ENCODE measurements around the gene USP13. TPM values are rescaled to one million over a fixed set of nuclear protein-coding genes. Genes with fewer than 3 reads are reported as not detected.
A peak's percentile ranks its signal among the peaks of the same experiment; 100 is the strongest.
"Not testable (repeated sequence)": the region's sequence is repeated elsewhere in the genome, so short reads cannot be mapped to it uniquely, and the experiment has no call there.

The USP13 gene
- total RNA-seq, 1 donor from 2014 or later, result 13.9 TPM

DNA sequence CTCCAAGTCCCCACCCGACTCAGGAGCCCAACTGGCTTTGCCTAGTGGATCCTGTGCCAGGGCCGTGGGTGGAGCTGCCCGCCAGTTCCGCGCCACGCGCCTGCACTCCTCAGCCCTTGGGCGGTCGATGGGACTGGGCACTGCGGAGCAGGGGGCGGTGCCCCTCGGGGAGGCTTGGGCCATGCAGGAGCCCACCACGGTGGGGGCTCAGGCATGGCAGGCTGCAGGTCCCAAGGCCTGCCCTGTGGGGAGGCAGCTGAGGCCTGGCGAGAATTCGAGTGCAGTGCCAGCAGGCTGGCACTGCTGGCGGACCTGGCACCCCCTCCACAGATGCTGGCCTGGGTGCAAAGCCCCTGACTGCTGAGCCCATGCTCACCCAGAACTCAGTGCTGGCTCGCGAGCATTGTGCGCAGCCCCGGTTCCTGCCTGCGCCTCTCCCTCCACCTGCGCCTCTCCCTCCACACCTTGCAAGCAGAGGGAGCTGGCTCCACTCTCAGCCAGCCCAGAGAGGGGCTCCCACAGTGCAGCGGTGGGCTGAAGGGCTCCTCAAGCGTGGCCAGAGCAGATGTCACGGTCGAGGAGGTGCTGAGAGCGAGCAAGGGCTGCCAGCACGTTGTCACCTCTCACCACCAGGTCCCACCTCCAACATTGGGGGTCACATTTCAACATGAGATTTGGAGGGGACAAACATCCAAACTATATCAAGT lies 122.7 kb downstream of the USP13 start:
- Histone ChIP-seq H3K4me1 (no peaks in the 10 kb centered on the region), H3K27me3 (ENCODE audit: low read depth) (no peaks in the 10 kb centered on the region), H3K4me3 (no peak overlapping the region), H3K36me3 (no peaks in the 10 kb centered on the region), H3K9me3 (no peaks in the 10 kb centered on the region), H3K27ac (no peak overlapping the region)
- intact Hi-C loops (cut with DNase I), result no loop called here
- peak in 1 of 2 donors; percentile 27 for ATAC-seq
- DNase-seq, result no peak
- TF ChIP-seq, protein P1, sequence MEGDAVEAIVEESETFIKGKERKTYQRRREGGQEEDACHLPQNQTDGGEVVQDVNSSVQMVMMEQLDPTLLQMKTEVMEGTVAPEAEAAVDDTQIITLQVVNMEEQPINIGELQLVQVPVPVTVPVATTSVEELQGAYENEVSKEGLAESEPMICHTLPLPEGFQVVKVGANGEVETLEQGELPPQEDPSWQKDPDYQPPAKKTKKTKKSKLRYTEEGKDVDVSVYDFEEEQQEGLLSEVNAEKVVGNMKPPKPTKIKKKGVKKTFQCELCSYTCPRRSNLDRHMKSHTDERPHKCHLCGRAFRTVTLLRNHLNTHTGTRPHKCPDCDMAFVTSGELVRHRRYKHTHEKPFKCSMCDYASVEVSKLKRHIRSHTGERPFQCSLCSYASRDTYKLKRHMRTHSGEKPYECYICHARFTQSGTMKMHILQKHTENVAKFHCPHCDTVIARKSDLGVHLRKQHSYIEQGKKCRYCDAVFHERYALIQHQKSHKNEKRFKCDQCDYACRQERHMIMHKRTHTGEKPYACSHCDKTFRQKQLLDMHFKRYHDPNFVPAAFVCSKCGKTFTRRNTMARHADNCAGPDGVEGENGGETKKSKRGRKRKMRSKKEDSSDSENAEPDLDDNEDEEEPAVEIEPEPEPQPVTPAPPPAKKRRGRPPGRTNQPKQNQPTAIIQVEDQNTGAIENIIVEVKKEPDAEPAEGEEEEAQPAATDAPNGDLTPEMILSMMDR (IDR thresholded peaks at IDR 0.05), result no peak

DNA sequence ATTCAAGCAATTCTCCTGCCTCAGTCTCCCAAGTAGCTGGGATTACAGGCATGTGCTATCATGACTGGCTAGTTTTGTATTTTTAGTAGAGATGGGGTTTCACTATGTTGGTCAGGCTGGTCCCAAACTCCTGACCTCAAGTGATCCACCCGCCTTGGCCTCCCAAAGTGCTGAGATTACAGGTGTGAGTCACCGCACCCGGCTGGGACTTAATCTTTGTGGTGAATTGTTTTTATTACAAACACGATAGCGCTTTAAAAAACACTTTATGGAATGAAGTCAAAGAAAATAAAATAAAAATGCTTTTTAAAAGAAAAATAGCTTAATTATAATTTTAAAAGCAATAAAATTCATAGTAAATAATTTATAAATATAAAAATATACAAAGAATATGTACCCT lies 130.0 kb downstream of the USP13 start:
- H3K4me1 ChIP-seq; DNase-seq; ATAC-seq; H3K27ac ChIP-seq; H3K4me3 ChIP-seq; H3K9me3 ChIP-seq; H3K27me3 ChIP-seq (ENCODE audit: low read depth); intact Hi-C loops (cut with DNase I): not testable (repeated sequence)
- peaks cover 24% of the 10 kb centered on the region for H3K36me3 ChIP-seq

GRCh38 chr3:179788996-179789395 lies 136.2 kb downstream of the USP13 start:
- no peak for ATAC-seq
- H3K36me3 ChIP-seq, result peaks cover 5% of the 10 kb centered on the region
- TF ChIP-seq, protein P1 (IDR thresholded peaks at IDR 0.05), result no peak

GRCh38 chr3:179791793-179792192 lies 139.0 kb downstream of the USP13 start:
- H3K27me3 ChIP-seq (ENCODE audit: low read depth), result no peaks in the 10 kb centered on the region
- no peak overlapping the region for H3K4me3 ChIP-seq
- intact Hi-C loops (cut with DNase I), result no loop called here
- H3K36me3 ChIP-seq, result no peaks in the 10 kb centered on the region
- TF ChIP-seq, protein P1 (IDR thresholded peaks at IDR 0.05), result no peak
- ATAC-seq (no peak), DNase-seq (no peak)
- no peaks in the 10 kb centered on the region for H3K9me3 ChIP-seq
- no peak overlapping the region for H3K27ac ChIP-seq
- H3K4me1 ChIP-seq, result no peaks in the 10 kb centered on the region

More at GRCh38 chr3:179788996-179789395, 136.2 kb downstream of the USP13 start:
- no peak for DNase-seq
- Histone ChIP-seq H3K9me3 (no peaks in the 10 kb centered on the region), H3K4me1 (no peaks in the 10 kb centered on the region), H3K27ac (no peak overlapping the region), H3K27me3 (ENCODE audit: low read depth) (no peaks in the 10 kb centered on the region), H3K4me3 (no peak overlapping the region)
- intact Hi-C loops (cut with DNase I), result no loop called here

- Histone ChIP-seq H3K36me3 (no peaks in the 10 kb centered on the region), H3K4me1 (no peaks in the 10 kb centered on the region), H3K27ac (no peak overlapping the region), H3K27me3 (ENCODE audit: low read depth) (no peaks in the 10 kb centered on the region), H3K4me3 (no peak overlapping the region), H3K9me3 (no peaks in the 10 kb centered on the region)
- no peak for DNase-seq
- intact Hi-C loops (cut with DNase I), result no loop called here
- TF ChIP-seq, protein P1 (IDR thresholded peaks at IDR 0.05), result no peak
- ATAC-seq, result no peak
Measured at GRCh38 chr3:179794355-179794754, 141.5 kb downstream of the USP13 start.

- no peaks in the 10 kb centered on the region for H3K36me3 ChIP-seq
- H3K4me3 ChIP-seq, result no peak overlapping the region
- TF ChIP-seq, protein P1 (IDR thresholded peaks at IDR 0.05), result no peak
- DNase-seq (no peak), ATAC-seq (no peak)
- H3K4me1 ChIP-seq, result no peaks in the 10 kb centered on the region
- no peaks in the 10 kb centered on the region for H3K9me3 ChIP-seq
- H3K27me3 ChIP-seq (ENCODE audit: low read depth), result no peaks in the 10 kb centered on the region
- intact Hi-C loops (cut with DNase I), result no loop called here
- no peak overlapping the region for H3K27ac ChIP-seq
Measured at GRCh38 chr3:179796421-179796820, 143.6 kb downstream of the USP13 start.
